Nephron (organoid): ENCODE results near the gene COX5A.

Source experiments
- H3K27ac Mint-ChIP-seq, 3 experiments: 2 replicates each; pipeline ENCODE4 v1.8.0; 2020; ENCODE audit warnings: mixed read lengths in 3 of 3, mild to moderate bottlenecking in 2 of 3, moderate library complexity in 1 of 3
- H3K27me3 Mint-ChIP-seq: 2 replicates; pipeline ENCODE4 v1.8.0; 2021; ENCODE audit warnings: low read depth, mild to moderate bottlenecking, moderate library complexity, mixed read lengths
- H3K36me3 Mint-ChIP-seq: 2 replicates; pipeline ENCODE4 v1.8.0; 2020; ENCODE audit warnings: low read depth, mixed read lengths
- H3K4me1 Mint-ChIP-seq: 2 replicates; pipeline ENCODE4 v1.8.0; 2020; ENCODE audit warnings: mixed read lengths
- H3K4me3 Mint-ChIP-seq, 3 experiments: 2 replicates each; pipeline ENCODE4 v1.8.0; 2020; ENCODE audit warnings: mild to moderate bottlenecking in 3 of 3, mixed read lengths in 3 of 3, moderate library complexity in 2 of 3
- H3K9me3 Mint-ChIP-seq: 2 replicates; pipeline ENCODE4 v1.8.0; 2020; ENCODE audit warnings: mixed read lengths
- CTCF ChIP-seq, 3 experiments: fragments of 200-600 bp; sonication (generic); IDR thresholded peaks; one replicate each; pipeline ENCODE4 v1.5.0; 2021; ENCODE audit warnings: antibody characterized with exemption in 3 of 3; ENCODE audit not compliant: unreplicated experiment in 3 of 3

COX5A gene

GRCh38 chr15:74908635-74909034 lies 29.2 kb downstream of the COX5A start:
- peak overlapping the region in 2 of 3 experiments; percentile 28 to 35 for H3K27ac Mint-ChIP-seq
- peak overlapping the region; percentile 42 to 75 (median 54) for H3K4me3 Mint-ChIP-seq
- H3K27me3 Mint-ChIP-seq: no peaks in the 10 kb centered on the region
- H3K36me3 Mint-ChIP-seq: peaks cover 37% of the 10 kb centered on the region
- no peaks in the 10 kb centered on the region for H3K9me3 Mint-ChIP-seq
- H3K4me1 Mint-ChIP-seq: peaks cover 22% of the 10 kb centered on the region
- no peak for TF ChIP-seq CTCF (IDR thresholded peaks at IDR 0.05; ENCODE audit: unreplicated experiment in 3 of 3)

- Mint-ChIP-seq H3K4me1 (peaks cover 23% of the 10 kb centered on the region), H3K9me3 (no peaks in the 10 kb centered on the region), H3K27me3 (peaks cover 3% of the 10 kb centered on the region), H3K27ac (peak overlapping the region; percentile 92 to 98 (median 97)), H3K36me3 (peaks cover 40% of the 10 kb centered on the region), H3K4me3 (peak overlapping the region; percentile 94 to 98 (median 94))
- TF ChIP-seq CTCF (IDR thresholded peaks at IDR 0.05; ENCODE audit: unreplicated experiment in 3 of 3): no peak
Measured at GRCh38 chr15:74907163-74907870, 30.6 kb downstream of the COX5A start.

GRCh38 chr15:74906450-74907162 lies 31.3 kb downstream of the COX5A start, which contains the start of gene FAM219B:
TSS of gene FAM219B (minus strand) at chr15:74906851. CDS start at chr15:74906800, 51 bp downstream.
- Mint-ChIP-seq H3K4me1 (peaks cover 23% of the 10 kb centered on the region), H3K27me3 (peaks cover 3% of the 10 kb centered on the region), H3K4me3 (peak within 1 kb of the TSS; percentile 94 to 98 (median 94)), H3K27ac (peak within 1 kb of the TSS; percentile 96 to 98 (median 97)), H3K36me3 (peaks cover 45% of the 10 kb centered on the region), H3K9me3 (no peaks in the 10 kb centered on the region)
- no peak for TF ChIP-seq CTCF (IDR thresholded peaks at IDR 0.05; ENCODE audit: unreplicated experiment in 3 of 3)

GRCh38 chr15:74906067-74906449 lies 31.8 kb downstream of the COX5A start:
- peaks cover 3% of the 10 kb centered on the region for H3K27me3 Mint-ChIP-seq
- no peaks in the 10 kb centered on the region for H3K9me3 Mint-ChIP-seq
- peak overlapping the region; percentile 87 to 98 (median 94) for H3K4me3 Mint-ChIP-seq
- H3K4me1 Mint-ChIP-seq: peaks cover 23% of the 10 kb centered on the region
- TF ChIP-seq CTCF (IDR thresholded peaks at IDR 0.05; ENCODE audit: unreplicated experiment in 3 of 3): no peak
- peak overlapping the region; percentile 96 to 97 (median 96) for H3K27ac Mint-ChIP-seq
- H3K36me3 Mint-ChIP-seq: peaks cover 44% of the 10 kb centered on the region

- no peak for TF ChIP-seq CTCF (IDR thresholded peaks at IDR 0.05; ENCODE audit: unreplicated experiment in 3 of 3)
- peak overlapping the region; percentile 87 to 98 (median 94) for H3K4me3 Mint-ChIP-seq
- H3K36me3 Mint-ChIP-seq: peaks cover 52% of the 10 kb centered on the region
- H3K27ac Mint-ChIP-seq: peak overlapping the region; percentile 96 to 97 (median 96)
- H3K4me1 Mint-ChIP-seq: peaks cover 23% of the 10 kb centered on the region
- H3K27me3 Mint-ChIP-seq: peaks cover 3% of the 10 kb centered on the region
- H3K9me3 Mint-ChIP-seq: no peaks in the 10 kb centered on the region
Measured at GRCh38 chr15:74904190-74904805, 33.6 kb downstream of the COX5A start.
